Stimulated activated CD8-positive, alpha-beta memory T cell treated with anti-CD3 and anti-CD28 coated beads, Interleukin-12 subunit alpha, Interleukin-12 subunit beta, amount 100 ng/mL, for 4 hours (primary cell): ENCODE results near the gene NAPA.
A peak's percentile ranks its signal among the peaks of the same experiment; 100 is the strongest.

Experiments used
- DNase-seq: peaks from one replicate; pipeline ENCODE4 v3.0.0-alpha.2; 2020; ENCODE audit warnings: low read depth

The NAPA gene

DNA sequence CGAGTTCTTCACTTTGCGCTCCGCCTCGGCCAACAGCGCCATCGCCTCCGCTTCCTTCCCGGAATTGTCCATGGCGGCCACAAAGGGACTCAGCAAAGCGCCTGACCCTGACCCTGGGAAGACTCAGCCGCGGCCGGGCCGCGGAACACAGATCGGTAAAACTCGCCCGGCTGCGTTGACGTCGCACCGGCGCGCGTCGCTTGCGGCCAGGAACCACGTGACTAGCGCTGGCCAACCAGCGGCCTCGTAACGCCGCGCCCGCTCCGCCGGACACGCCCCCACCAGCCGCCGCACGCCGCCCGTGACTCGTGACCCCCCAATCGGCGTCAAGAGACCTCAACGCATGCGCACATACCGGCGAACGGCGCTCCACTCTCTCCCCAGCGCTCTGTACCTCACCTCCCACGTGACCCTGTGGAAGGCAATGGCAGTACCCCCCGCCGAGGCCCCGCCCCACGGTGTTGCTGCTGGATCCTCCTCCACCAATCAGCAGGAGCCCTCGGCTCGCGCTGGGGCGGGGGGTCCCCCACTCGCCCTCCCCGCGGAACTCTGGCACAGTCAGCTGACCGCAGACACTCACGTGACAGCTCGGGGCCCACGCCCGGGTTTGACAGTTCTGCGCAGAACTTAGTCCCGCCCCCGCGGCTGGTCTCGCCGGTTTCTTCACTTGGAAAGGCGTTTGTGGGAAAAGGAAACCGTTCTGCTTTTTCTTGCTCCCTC lies at the start of gene NAPA:
Gene NAPA (minus strand): TSS at position 195 of the 720 bp plus-strand sequence. CDS start 123 bp downstream, at position 72.
- peak; percentile 100 for DNase-seq

DNA sequence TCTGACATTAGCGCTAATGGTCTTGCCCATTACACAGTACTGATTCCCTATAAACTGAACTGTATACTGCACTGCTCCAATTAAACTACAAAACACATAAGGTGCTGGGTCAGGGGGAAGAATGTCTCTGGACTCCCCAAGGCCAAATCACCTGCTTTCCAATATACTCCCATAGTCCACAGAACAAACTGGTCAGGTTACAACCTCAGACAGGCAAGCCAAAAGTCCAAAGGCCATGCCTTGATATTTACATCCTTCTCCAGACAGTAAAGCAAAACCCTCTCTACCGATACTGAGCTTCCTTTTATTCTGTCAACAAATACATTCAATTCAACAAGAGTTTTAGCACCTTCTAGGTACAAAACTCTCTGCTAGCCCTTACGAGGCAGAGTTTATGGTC lies 49.2 kb upstream of the NAPA start:
- no peak for DNase-seq

DNA sequence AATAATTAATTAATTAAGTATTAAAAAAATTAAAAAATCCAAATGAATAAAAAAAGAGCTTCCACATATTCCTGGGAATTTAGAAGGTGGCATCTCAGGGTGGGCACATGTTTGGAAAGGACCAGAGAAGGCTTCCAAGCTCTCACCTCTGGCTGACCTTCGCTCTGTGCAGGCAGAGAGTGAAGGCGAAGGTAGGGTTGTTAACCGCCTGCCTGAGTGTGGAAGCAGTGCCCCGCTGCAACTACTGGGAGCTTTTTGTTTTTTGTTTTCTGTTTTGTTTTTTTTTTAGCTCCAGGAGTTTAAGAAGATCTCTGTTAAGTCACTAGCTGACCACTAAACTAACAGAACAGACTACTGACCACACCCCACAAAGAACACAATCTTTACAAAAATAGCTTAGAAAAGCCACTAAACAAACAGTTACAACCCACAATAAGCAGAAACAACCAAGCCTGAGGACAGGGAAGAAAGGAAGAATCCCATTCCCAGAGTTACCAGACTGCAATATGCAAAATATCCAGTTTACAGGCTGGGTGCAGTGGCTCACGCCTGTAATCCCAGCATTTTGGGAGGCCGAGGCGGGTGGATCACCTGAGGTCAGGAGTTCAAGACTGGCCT lies 46.7 kb upstream of the NAPA start:
- DNase-seq: no peak

DNA sequence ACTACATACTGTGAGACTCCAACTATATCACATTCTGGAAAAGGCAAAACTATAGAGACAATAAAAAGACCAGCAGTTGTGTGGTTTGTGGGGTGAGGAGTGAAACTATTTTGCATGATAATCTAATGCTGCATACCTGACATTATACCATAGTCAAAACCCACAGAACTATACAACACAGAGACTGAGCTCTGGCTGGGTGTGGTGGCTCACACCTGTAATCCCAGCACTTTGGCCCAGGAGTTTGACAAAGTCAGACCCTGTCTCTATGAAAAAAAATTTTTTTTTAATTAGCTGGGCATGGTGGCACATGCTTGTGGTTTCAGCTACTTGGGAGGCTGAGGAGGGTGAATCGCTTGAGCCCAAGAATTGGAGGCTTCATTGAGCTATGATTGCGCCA lies 46.1 kb upstream of the NAPA start:
- DNase-seq: no peak

DNA sequence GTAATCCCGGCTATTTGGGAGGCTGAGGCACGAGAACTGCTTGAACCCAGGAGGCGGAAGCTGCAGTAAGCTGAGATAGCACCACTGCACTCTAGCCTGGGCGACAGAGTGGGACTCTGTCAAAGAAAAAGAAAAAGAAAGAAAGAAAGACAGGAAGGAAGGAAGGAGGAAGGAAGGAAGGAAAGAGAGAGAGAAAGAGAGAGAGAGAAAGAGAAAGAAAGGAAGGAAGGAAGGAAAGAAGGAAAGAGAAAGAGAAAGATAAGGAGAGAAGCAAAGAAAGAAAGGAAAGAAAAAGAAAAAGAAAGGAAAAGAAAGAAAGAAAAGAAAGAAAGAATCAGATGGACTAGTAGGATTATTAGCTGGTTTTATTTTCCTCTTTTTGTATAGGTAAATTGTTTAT lies 35.3 kb upstream of the NAPA start:
- DNase-seq: no peak

DNA sequence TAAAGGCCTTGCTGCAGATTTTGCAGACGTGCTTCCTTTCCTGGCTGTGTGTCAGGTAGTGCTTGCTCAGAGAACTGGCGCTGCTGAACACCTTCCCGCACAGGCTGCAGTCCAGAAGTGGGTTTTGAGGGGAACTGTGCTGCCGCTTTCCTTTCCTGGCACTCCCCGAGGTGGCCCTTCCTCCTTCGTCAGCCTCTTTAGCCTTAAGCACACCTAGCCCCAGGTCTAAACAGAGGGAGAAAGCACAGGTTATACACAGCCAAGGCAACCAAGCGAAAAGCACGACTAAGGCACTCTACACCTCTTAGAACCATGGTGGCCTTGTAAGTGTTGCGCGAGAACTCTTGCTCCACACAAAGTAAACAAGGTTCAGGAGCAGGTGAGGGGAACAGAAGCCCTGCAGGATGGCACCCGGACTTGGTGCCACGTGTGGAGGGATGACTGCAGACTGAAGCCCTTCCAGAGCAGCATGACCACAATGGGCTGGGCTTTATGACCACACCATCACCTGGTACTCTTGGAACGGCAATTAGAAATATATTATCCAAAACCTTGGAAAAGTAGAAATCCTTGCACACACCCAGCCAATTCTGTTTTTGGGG lies 34.5 kb upstream of the NAPA start:
- no peak for DNase-seq

DNA sequence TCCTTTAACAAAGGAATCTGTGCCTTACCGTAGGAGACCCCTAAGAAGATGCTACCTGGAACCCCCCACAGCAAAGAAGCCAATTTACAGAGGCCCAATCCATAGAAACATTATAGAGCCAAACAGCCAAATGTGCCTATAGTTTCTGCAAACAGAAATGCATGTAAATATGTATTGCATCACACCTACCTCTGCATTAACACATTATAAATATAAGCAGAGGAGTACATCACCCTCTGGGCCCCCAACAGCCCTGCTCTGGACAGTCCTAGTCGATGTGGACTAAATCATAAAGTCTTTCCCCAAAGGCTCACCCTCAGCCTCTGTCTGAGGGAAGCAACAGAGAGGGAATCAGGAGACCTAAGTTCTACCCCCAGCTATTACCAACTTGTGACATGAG lies 32.3 kb upstream of the NAPA start:
- DNase-seq: no peak

DNA sequence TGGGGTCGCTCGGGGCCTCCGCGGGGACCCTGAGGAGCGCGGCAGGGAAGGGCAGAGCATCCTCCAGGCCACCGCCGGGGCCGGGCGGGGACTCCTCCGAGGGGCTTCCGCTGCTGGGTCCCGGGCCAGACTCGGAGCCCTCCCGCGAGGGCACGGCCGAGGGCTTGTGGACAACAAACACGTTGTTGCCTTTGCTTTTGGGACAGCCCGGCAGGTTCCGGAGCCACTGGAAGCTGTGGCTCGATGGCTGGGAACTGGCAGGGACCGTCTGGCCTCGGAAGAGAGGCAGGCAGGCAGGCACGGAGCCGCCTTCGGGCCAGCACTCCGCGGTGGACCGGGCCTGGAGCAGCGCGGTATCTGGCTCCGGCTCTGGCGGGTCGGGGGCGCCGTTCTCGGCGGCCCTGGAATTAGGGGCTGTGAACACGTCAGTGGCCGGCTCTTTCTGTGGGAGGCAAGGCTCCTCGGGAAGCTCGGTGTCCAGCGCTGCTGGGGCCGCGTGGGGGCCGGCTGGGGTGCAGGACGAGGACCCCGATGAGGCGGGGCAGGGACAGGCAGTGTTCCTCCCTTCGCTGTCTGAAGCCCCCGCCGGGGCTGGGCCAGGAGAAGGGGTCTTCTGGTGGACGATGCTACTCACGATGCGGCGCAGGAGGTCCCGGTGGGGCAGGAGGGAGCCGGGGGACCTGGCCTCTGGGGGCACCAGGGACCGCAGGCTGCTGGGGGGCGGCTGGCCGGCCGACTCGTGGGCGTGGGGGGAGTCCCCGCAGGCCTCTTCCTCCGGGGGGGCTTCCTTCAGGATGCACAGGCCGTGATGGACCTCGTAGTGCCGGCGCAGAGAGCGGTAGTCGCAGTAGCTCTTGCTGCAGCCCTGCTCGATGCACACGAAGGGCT lies 30.4 kb upstream of the NAPA start:
- DNase-seq: no peak

DNA sequence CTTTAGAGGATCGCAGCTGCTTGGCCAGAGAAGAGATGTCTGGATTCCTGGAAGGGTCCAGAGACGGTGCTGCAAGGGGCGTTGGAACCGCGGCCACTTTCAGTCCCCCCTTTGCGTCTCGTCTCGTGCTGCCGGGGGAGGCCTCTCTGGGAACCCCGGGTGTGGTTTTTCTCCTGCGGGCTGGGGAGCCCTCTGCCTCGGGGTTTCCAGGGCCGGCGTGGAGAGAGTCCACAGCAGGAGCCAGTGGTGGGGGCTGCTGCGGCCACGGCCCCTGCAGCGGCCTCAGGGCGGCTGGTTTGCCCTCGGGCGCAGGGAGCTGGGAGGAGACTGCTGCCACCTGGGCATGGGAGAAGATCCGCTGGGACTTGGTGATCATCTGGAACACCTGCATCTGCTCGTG lies 29.6 kb upstream of the NAPA start:
- DNase-seq: no peak

DNA sequence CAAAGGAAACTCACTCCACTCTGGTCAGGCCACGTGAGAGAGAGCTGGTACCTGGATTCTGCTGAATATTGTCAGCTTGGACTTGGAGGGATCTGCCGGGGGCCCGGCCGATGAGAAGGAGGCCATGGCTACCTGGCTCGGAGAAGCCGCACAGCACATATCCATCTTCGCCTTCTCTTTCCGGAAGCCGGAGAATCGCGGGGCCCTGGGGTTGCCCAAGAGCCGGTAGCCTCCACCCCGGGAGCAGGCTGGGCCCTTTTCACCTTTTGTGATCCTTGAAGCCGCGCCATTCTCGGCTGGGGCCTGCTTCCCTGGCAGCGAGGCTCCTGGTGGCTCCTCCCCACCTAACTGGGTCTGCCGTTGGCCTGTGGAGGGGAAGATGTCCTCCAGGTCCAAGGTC lies 29.2 kb upstream of the NAPA start:
- no peak for DNase-seq

DNA sequence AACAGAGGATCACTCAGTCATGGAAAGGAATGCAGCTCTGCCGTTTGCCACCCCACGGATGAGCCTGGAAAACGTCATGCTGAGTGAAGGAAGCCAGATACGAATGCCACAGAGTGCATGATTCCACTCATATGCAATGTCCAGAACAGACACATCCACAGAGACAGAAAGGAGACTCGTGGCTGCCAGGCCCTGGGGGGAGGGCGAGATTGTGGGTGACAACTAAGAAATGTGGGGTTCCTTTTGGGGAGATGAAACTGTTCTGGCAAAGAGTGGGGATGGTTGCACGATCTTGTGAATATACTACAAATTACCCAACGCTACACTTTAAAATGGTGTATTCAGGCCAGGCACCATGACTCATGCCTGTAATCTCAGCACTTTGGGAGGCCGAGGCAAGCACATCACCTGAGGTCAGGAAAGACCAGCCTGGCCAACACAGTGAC lies 27.2 kb upstream of the NAPA start:
- no peak for DNase-seq

DNA sequence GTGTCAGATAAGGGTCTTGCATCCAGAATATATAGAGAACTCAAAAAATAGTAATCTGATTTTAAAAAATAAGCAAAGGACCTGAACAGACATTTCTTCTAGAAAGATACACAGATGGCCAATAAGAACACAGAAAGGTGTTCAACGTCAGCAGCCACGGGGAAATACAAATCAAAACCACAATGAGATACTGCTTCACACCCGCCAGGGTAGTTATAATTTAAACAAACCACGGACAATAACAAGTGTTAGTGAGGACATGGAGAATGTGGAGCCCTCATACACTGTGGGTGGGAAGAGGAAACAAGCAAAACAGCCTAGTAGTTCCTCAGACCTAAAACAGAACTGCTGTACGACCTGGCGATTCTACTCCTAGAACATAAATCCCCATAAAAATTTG lies 26.7 kb upstream of the NAPA start:
- DNase-seq: no peak

DNA sequence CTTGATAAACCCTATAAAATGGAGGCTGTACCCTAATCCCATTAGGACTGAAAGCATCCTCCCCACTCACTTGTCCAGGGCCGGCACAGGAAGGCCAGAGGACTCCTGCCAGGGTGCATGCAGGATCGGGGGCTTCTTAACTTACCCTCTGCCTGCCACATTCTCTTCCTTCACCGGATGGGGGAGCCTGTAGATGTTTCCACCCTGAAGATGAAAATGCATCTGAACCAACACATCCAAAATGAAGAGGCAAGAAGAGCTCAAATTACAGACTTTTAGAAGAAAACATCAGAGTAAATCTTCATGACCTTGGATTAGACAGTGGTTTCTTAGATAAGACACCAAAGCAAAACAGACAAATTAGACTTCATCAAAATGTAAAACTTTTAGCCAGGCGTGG lies 25.9 kb upstream of the NAPA start:
- no peak for DNase-seq

DNA sequence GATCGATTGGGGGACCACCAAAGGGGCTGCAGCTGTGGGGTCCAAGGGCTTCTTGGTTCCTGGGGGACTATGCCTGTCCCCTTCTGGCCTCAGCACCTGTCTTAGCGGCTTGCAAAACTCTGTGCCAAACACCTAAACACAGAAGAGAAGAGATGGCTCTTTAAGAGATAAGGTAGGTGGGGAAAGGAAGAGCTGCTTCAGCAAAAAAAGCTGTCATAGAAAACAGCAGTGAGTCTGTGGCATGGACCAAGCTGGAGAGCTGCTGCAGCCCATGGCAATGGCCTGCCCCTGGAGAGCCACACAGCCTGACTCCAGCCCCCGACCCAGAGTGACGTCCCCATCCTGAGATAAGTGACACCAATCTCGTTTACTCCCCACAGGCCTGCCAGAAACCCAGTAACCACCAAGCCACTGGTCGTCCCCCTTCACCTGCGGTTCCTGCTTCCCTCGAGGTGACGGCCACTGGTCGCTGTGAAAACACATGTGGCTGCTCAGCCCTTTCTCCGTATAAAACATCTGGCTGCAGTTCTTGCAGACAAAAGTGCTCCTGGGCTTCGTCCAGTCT lies 25.0 kb upstream of the NAPA start:
- DNase-seq: peak; percentile 21

DNA sequence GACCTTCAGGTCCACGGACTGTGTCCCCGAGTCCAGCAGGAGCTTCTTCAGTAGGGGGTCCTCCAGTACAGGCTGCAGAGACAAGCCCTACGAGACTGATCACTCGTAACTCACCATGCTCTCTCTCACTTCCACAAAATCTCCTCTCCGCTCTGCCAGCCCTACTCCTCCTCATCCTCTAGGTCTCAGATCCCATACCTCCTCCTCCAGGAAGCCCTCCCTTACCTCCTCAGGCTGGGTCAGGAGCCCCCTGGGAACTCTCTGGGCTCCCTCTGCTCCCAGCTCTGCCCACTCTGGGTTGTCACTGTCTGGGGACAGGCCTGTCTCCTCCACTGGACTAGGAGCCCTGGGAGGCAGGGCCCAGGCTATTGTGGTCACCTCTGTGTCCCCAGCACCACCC lies 23.9 kb upstream of the NAPA start:
- DNase-seq: no peak

DNA sequence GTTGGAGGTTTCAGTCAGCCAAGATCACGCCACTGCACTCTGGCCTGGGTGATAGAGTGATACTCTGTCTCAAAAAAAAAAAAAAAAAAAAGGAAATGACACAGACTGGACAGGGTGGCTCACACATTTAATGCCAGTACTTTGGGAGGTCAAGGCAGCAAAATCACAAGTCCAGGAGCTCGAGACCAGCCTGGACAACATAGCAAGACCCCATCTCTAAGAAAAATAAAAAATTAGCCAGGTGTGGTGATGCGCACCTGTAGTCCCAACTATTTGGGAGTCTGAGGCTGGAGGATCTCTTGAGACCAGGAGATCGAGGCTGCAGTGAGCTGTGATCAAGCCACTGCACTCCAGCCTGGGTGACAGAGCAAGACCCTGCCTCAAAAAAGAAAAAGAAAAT lies 22.6 kb upstream of the NAPA start:
- no peak for DNase-seq

DNA sequence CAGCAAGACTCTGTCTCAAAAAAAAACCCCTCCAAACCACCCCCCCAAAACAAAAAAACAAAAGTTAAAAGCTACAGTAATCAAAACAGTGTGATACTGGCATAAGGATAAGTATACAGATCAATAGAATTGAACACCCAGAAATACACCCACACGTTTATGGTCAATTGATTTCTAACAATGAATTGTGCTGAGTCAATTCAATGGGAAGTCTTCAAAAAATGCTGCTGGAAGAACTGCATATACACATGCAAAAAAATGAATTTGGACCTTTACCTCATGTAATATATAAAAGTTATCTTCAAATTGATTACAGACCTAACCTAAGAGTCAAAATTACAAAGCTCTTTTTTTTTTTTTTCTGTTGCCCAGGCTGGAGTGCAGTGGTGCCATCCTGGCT lies 19.8 kb upstream of the NAPA start:
- DNase-seq: no peak

DNA sequence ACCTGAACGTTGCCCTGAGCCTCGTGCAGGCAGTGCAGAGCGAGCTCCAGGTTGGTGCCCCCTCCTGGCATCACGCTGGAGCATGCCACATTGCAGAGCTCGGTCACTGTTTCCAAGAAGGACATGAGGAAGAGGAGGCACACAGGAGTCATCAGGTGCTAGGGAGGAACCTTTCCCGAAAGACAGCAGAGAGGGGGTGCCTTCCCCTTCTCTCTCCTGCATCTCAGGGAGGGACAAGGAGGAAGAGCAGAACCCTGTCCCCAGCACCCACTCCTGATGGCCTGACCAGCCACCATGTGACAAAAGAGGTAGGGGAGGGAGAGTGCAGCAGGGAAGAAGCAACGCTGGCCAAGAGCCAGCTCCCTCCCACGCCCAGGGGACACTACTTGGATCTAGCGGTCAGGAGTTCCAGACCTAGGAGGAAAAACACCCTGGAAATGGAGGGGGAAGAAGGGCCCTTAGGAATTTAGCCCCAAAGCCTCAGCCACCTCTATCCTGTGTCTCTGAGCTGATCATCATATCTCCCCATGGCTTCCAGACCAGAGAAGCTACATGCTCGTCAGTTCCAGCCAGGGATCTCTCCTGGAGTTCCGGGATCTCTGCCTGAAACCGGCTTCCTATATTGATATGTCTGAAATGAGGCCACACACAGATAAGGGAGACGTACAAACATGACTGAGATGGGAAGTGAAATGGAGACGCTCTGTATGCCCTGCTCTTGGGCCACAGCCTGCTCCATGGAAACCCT lies 17.0 kb upstream of the NAPA start:
- no peak for DNase-seq

DNA sequence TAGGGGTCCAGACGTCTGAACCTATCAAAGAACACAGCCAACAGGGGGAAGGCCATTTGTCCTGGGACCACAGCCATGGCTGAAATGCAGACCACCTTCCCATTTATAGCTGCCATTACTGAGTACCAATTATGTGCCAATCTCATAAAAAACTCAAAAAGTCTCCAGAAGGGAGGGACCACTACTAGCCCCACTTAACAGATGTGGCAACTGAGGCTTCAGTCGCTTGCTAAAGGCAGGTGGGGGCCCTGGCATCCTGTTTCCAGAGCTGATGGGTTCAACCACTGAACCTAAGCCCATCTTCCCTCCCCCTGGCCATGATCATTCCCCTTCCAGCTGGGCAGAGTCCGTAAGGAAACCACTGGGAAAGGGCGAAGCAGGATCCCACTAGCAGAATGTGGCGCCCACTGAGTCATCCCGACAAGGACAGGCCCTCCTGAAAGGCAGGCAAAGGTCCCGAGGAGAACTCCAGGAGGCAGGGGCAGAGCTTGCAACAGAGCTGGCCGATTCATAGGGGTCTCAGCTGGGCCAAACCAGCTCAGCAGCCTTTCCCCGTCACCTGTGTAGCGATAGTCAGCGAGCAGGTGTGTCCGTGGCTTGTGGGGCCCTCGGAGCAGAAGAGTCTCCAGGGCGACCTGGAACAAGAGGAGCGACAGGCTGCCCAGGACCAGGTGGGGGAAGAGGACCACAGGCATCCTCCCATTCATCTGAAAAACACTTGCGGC lies 14.3 kb upstream of the NAPA start:
- no peak for DNase-seq

DNA sequence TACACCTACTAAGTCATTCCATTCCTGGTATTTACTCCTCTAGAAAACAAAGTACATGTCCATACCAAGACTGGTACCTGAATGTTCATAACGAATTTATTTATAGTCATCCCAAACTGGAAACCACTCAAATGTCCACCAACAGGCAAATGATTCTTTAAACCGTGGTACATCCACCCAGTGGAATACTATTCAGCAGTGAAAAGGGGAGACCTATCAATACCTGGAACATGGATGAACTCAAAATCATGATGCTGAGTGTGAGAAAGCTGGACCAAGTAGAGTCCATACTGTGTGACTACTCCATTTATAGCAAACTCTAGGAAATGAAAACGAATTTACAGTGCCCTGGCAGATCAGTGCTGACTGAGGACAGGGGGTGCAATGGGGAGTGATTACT lies 11.9 kb upstream of the NAPA start:
- DNase-seq: no peak

DNA sequence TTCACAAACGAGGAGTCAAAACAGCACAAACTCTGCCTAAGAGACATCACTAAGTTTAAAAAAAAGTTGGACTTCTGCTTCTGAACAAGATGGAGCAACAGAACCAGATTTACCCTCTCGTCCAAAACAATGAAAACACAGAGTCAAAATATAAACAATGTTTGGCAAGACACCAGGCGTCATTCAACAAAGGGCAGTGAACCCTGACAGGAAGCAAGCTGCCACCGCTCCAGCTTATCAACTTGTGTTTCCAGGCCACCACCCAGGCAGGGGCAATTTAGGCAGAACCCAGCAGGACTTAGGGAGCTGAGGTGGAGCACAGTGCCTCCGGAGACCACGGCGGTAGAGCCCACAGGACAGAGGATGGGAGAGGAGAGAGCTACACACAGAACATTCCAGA lies 8.6 kb upstream of the NAPA start:
- DNase-seq: no peak
